K562 (cell line): ENCODE measurements around the gene UBE2D3.

ENCODE experiments used
- BCL6 ChIP-seq: fragments of 250-450 bp; sonication (Bioruptor Pico); IDR thresholded peaks from 2 replicates; pipeline ENCODE4 v1.4.0; 2020
- EZH2 ChIP-seq: IDR thresholded peaks from 2 replicates; pipeline ENCODE4 v1.6.1; 2012; ENCODE audit warnings: low read depth, mild to moderate bottlenecking, inconsistent platforms, low read length, borderline replicate concordance
- HMG20B ChIP-seq: fragments of 250-450 bp; sonication (Bioruptor Pico); IDR thresholded peaks from 2 replicates; pipeline ENCODE4 v1.5.0; 2021; ENCODE audit warnings: mild to moderate bottlenecking
- MEF2D ChIP-seq: conservative IDR thresholded peaks from 2 replicates; pipeline ENCODE4 v1.6.1; 2016; ENCODE audit warnings: low read depth, missing genetic modification characterization, missing compliant biosample characterization
- MYC ChIP-seq, 2 experiments: fragments of 250-450 bp in 1 of 2; sonication (Bioruptor Pico) in 1 of 2; IDR thresholded peaks; 2 replicates each; pipeline versions ENCODE4 v1.5.1 to v1.6.1; 2012 to 2021; ENCODE audit warnings: low read depth in 2 of 2, borderline replicate concordance in 1 of 2, improper control_type of control experiment in 1 of 2, low read length in 1 of 2, mild to moderate bottlenecking in 1 of 2, moderate library complexity in 1 of 2
- RAD21 ChIP-seq, 2 experiments: fragments of 250-450 bp in 1 of 2; fragments of 450-650 bp in 1 of 2; sonication (Bioruptor Pico) in 1 of 2; formaldehyde crosslinking in 1 of 2; IDR thresholded peaks in 1 of 2; conservative IDR thresholded peaks in 1 of 2; 2 replicates each; pipeline versions ENCODE4 v1.4.0 to v1.8.0; 2020 to 2022; ENCODE audit warnings: mild to moderate bottlenecking in 2 of 2, moderate library complexity in 1 of 2
- ZNF212 ChIP-seq: fragments of 450-650 bp; formaldehyde crosslinking; IDR thresholded peaks from 2 replicates; pipeline ENCODE4 v1.4.0; 2020; ENCODE audit warnings: mild to moderate bottlenecking
- TF ChIP-seq, protein P1 (sequence below): fragments of 250-450 bp; sonication (Bioruptor Pico); IDR thresholded peaks from 2 replicates; pipeline ENCODE4 v1.8.0; 2021; ENCODE audit warnings: moderate library complexity, mild to moderate bottlenecking, inconsistent platforms
- TF ChIP-seq, protein P2 (sequence below): fragments of 450-650 bp; IDR thresholded peaks from 2 replicates; pipeline ENCODE4 v1.6.1; 2016; ENCODE audit warnings: low read depth

DNA sequence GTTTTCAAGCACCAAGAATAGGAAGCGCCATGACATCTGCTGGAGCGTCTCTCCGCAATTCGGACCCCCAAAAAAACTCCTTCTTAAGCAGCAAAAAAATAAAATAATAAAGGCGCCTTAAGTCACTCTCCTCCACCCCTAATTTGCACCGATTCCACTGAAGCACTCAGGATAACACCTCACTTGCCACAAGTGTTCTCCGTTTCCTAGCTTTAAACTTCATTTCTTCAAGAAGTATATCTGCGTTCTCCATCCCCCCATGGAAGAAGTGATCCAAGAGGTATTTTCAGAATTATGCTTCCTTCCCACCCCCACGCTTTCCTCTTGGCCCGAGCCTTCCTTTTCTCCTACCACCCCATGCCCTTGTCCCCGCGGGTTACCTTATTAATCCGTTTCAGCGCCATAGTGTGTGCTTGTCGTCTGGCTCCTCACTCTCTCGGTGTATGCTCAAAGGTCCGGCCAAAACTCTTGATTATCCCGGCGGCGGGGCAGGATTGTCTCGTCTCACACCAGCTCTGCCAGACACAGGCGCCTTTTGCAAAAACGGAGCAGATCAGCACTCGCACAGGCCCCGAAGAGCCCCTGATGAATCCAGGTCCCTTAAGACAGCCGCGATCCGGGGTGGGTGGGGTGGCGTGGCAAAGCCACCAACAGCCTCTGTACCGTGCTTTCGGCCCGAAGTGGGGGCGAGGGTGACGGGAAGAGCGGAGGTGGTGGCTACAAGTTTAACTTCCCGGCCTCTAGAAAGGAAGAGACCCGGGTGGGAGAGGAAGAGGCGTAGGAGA, 1.1 kb downstream of the UBE2D3 start:
- TF ChIP-seq EZH2, result no peak
- TF ChIP-seq BCL6 (CRISPR knock-in tag), result no peak
- no peak for TF ChIP-seq MEF2D (tag)
- TF ChIP-seq HMG20B, result no peak
- TF ChIP-seq MYC (IDR thresholded peaks at IDR 0.05; ENCODE audit: low read depth, low read length), result no peak
- no peak for TF ChIP-seq MYC (CRISPR knock-in tag; IDR thresholded peaks at IDR 0.05; ENCODE audit: borderline replicate concordance, low read depth)
- no peak for TF ChIP-seq ZNF212 (CRISPR knock-in tag)
- no peak for TF ChIP-seq RAD21 (CRISPR knock-in tag; conservative IDR thresholded peaks at IDR 0.05 in 1 of 2, IDR thresholded peaks at IDR 0.05 in 1 of 2)
- TF ChIP-seq, protein P1, sequence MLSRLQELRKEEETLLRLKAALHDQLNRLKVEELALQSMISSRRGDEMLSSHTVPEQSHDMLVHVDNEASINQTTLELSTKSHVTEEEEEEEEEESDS, result no peak
- TF ChIP-seq, protein P2, sequence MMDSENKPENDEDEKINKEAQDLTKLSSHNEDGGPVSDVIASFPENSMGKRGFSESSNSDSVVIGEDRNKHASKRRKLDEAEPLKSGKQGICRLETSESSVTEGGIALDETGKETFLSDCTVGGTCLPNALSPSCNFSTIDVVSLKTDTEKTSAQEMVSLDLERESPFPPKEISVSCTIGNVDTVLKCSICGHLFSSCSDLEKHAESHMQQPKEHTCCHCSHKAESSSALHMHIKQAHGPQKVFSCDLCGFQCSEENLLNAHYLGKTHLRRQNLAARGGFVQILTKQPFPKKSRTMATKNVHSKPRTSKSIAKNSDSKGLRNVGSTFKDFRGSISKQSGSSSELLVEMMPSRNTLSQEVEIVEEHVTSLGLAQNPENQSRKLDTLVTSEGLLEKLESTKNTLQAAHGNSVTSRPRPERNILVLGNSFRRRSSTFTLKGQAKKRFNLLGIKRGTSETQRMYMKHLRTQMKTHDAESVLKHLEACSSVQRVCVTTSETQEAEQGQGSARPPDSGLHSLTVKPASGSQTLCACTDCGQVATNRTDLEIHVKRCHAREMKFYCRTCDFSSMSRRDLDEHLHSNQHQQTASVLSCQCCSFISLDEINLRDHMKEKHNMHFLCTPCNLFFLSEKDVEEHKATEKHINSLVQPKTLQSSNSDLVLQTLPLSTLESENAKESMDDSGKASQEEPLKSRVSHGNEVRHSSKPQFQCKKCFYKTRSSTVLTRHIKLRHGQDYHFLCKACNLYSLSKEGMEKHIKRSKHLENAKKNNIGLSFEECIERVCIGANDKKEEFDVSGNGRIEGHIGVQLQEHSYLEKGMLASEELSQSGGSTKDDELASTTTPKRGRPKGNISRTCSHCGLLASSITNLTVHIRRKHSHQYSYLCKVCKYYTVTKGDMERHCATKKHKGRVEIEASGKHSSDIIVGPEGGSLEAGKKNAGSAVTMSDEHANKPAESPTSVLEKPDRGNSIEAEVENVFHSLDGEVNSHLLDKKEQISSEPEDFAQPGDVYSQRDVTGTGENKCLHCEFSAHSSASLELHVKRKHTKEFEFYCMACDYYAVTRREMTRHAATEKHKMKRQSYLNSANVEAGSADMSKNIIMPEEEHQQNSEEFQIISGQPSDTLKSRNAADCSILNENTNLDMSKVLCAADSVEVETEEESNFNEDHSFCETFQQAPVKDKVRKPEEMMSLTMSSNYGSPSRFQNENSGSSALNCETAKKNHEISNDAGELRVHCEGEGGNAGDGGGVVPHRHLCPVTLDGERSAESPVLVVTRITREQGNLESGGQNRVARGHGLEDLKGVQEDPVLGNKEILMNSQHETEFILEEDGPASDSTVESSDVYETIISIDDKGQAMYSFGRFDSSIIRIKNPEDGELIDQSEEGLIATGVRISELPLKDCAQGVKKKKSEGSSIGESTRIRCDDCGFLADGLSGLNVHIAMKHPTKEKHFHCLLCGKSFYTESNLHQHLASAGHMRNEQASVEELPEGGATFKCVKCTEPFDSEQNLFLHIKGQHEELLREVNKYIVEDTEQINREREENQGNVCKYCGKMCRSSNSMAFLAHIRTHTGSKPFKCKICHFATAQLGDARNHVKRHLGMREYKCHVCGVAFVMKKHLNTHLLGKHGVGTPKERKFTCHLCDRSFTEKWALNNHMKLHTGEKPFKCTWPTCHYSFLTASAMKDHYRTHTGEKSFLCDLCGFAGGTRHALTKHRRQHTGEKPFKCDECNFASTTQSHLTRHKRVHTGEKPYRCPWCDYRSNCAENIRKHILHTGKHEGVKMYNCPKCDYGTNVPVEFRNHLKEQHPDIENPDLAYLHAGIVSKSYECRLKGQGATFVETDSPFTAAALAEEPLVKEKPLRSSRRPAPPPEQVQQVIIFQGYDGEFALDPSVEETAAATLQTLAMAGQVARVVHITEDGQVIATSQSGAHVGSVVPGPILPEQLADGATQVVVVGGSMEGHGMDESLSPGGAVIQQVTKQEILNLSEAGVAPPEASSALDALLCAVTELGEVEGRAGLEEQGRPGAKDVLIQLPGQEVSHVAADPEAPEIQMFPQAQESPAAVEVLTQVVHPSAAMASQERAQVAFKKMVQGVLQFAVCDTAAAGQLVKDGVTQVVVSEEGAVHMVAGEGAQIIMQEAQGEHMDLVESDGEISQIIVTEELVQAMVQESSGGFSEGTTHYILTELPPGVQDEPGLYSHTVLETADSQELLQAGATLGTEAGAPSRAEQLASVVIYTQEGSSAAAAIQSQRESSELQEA, result no peak
